HG03064 (cell line): Measurements from ENCODE around the gene ACTG1.

Experiments
- ATAC-seq: cut with Tn5 transposase; IDR thresholded peaks from one replicate; pipeline ENCODE4 v1.9.1; 2021; ENCODE audit warnings: low read depth; ENCODE audit not compliant: unreplicated experiment

Gene ACTG1

GRCh38 chr17:81518113-81518784 is 5.7 kb upstream of the ACTG1 start:
- no peak for ATAC-seq

GRCh38 chr17:81517339-81518112 is 4.9 kb upstream of the ACTG1 start:
- ATAC-seq, result no peak

GRCh38 chr17:81517009-81517338 is 4.4 kb upstream of the ACTG1 start:
- ATAC-seq, result no peak

DNA sequence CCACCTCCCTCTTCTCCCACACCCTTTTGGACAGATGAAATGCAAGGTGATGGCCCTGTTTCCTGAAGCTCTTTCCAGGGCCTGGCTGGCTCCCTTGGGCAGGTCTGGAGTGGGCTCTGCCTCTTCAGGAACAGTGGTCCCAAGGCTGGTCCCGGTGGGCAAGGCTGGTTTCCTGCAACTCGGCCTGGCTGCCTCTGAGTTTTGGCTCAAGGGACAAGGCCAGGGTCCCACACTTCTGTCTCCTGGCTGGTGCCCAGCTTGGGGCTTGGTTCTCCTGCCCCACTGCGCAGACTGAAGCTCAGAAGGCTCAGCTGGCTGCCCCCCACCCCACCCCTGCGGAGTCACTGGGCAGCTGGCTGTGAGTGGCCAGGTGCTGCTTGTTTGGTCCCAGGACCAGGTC is 3.8 kb upstream of the ACTG1 start:
- no peak for ATAC-seq

- no peak for ATAC-seq
These were observed 3.0 kb upstream of the ACTG1 start for GRCh38 chr17:81515530-81516041.

DNA sequence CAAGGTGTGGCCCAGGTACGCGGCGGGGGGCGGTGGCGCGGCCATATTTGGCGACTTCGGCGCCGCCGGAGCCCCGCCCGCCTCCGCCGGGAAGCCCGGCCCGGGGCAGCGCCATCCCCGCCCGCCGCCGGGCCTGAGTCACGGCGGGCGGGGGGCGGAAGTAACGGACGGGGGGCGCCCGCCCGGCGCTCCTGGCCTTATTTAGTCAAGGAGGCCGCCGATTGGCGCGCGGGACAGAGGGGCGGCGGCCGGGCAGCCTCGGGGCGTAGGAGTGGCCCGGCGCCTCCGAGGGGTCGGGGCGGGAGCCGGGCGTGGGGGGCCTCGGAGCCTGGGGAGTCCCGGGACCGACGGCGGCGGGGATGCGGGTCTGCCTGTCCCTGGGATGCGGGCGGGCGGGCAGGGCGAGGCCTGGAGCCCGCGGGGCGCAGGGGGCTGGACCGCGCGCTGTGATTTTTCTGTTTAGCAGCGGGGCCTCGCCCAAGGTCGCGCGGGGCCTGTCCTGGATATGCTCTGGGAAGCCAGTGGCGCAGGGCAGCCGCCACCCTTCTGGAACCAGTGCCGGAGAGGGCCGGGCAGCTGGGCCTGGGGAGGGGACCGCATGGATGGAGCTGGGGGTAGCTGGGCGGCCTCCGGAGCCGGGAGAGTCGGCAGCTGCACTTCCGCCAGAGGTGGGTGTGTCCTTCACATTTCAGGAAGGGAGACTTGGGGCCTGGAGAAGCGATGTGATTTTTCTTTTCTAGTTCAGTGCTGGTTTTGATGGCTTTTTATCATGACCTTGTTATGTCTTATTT is 2.3 kb upstream of the ACTG1 start:
- no peak for ATAC-seq

GRCh38 chr17:81514489-81514738 is 1.8 kb upstream of the ACTG1 start:
- ATAC-seq, result no peak

DNA sequence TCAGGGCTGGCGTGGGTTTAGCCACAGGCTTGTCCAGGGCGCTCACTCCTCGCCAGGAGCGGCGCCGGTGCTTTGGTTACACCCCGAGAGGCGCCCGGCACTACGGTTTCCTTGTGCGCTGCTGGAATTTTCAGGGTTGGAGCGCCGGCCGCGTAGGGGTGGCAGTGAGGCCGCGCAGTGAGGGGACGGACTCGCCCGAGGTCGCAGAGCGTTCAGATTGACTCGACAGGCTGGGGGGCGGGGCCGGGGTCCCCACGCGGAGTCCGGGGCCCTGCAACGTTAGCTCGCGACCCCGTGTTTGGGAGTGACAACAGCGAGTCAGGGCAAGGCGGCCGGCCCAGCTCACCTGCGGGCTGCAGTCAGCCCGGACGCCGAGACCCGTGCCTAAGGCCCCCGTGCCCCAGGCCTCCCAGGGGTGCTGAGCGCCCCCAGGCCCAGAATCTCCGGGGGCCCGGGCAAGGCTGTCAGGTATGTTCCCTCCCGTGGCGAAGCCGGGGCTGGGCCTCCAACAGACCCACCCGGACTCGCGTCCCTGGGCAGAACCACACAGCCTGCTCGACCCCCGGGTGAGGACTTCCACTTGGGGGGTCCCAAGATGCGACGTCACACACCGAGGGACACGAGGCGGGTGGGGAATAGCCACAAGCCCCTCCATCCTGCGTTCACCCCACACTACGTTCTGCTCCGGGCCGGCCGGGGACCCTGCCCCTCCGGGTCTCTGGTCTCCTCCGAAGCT is 1.3 kb upstream of the ACTG1 start:
- ATAC-seq, result no peak

DNA sequence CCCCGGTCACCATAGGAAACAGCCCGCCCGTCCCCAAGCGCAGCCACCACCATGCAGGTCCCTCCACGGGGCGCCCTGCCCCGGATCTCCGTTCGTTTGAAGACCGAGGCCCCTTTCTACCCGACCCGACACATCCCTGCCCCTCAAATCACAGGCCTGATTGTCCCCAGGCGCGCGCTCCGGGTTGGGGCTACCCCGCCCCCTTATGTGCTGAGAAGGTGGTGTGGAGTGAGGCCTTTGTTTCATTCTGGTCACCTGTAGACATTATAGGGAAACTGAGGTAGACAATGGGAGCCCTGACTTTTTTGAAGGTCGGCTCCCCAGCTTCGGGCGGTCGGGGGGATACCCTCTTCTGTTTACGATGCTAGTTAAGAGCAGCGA is 763 bp upstream of the ACTG1 start:
- no peak for ATAC-seq

DNA sequence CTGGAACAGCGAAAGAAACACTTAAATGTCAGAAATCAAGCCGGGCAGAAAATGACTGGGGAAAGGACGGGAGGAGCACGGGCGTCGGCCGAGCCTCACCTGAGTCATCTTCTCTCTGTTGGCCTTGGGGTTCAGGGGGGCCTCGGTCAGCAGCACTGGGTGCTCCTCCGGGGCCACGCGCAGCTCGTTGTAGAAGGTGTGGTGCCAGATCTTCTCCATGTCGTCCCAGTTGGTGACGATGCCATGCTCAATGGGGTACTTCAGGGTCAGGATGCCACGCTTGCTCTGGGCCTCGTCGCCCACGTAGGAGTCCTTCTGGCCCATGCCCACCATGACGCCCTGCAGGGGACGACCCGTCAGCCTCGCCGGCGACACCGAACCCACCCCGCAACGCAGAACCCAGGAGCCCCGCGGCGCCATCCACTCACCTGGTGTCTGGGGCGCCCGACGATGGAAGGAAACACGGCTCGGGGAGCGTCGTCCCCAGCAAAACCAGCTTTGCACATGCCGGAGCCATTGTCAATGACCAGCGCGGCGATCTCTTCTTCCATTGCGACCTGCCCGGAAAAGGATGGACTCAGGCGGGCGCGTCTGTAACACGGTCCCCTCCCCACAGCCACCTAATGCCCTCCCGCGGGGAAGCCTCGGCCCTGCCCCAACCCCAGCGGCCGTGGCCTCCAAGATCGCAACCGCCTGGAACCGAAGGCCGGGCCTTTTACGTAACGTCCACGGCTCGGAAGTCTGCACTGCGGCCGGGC is 616 bp downstream of the ACTG1 start:
- no peak for ATAC-seq

GRCh38 chr17:81511554-81511803 is 1.1 kb downstream of the ACTG1 start:
- no peak for ATAC-seq

DNA sequence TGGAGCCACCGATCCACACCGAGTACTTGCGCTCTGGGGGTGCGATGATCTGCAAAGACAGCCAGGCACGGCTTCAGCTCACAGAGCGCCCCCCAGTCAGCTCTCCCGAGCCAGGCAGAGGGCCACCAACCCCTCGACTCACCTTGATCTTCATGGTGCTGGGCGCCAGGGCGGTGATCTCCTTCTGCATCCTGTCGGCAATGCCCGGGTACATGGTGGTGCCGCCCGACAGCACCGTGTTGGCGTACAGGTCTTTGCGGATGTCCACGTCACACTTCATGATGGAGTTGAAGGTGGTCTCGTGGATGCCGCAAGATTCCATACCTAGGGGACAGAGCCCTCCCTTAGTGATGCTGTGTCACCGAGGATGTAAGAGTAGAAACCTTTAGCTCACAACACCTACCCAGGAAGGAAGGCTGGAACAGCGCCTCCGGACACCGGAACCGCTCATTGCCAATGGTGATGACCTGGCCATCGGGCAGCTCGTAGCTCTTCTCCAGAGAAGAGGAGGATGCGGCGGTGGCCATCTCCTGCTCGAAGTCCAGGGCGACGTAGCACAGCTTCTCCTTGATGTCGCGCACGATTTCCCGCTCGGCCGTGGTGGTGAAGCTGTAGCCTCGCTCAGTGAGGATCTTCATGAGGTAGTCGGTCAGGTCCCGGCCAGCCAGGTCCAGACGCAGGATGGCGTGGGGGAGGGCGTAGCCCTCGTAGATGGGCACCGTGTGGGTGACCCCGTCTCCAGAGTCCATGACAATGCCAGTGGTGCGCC is 1.6 kb downstream of the ACTG1 start:
- ATAC-seq, result no peak

DNA sequence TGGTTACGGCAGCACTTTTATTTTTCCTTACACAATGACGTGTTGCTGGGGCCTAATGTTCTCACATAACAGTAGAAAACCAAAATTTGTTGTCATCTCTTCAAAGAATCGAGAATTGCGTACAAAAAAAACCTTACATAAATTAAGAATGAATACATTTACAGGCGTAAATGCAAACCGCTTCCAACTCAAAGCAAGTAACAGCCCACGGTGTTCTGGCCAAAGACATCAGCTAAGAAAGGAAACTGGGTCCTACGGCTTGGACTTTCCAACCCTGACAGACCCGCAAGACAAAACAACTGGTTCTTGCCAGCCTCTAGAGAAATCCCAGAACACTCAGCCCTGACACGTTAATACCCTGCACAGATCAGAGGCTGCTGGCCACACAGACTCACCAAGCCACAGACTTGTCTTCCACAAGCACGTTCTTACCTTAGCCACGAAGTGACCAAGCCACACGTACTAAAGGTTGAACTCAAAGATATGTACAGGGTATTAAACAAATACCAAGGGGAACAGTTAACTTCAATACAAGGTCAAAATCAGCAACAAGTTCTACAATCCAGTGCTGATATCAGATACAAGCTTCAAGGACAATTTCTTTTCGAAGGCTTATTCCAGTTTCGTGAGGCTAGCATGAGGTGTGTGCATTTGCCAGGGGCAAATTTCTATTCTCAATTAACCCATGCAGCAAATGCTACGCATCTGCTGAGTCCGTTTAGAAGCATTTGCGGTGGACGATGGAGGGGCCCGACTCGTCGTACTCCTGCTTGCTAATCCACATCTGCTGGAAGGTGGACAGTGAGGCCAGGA is 2.4 kb downstream of the ACTG1 start:
- ATAC-seq, result no peak

GRCh38 chr17:81509207-81509971 is 3.2 kb downstream of the ACTG1 start:
- ATAC-seq, result no peak

DNA sequence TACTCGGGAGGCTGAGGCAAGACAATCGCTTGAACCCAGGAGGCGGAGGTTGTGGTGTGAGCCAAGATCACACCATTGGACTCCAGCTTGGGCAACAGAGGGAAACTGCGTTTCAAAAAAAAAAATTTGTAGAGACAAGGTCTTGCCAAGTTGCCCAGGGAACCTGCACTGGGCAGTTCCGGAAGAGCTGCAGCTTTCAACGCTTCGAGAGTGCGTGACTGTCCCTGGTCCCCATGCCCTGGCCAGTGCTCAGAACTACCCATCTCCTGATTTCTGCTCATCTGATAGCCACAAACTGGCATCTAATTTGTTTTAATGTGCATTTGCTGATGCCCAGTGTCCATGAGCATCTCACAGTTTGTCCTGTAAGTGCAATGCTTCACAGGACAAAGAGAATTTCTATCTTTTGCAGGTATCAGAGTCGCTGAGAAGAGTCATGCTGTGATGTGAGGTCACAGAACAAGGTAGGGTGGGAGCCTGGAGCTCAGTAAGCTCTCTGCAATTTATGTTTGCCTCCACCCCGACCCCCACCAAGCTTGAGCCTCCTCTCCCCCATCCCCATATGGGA is 3.9 kb downstream of the ACTG1 start:
- ATAC-seq, result no peak

DNA sequence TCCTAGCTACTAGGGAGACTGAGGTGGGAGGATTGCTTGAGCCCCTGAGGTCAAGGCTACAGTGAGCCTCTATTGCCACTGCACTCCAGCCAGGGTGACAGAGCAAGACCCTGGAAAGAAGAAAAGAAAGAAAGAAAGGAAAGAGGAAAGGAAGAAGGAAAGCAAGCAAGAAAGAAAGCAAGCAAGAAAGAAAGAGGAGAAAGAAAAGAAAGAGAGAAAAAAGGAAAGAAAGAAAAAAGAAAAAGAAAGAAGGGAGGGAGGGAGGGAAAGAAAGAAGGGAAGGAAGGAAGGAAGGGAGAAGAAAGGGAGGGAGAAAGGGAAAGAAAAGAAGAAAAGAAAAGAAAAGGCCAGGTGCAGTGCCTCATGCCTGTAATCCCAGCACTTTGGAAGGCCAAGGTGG is 9.0 kb downstream of the ACTG1 start:
- ATAC-seq, result no peak

- no peak for ATAC-seq
These were observed 10.1 kb downstream of the ACTG1 start for GRCh38 chr17:81502471-81503017.

DNA sequence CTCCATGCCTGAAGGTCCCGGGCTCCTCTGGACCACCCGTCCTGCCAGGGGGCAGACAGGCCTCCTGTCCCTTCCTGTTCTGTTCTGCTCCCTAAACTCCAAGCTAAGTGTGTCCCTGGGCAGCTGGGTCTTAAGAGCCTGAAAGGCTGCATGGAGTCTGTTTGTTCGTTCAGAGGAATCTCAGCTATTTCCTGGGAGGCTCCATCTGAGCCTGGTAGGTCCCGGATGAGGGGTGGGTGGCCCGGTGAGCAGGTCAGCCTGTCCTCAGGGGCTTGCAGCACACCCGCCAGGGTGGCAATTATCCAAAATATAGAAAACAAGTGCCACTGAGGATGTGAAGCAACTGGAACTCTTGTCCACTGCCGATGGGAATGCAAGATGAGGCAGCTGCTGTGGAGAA is 12.6 kb downstream of the ACTG1 start:
- no peak for ATAC-seq
